Activated T-cell treated with anti-CD3 and anti-CD28 coated beads for 1 hour (primary cell): ENCODE results near the gene FAM107B.
"Not testable (repeated sequence)": the region's sequence is repeated elsewhere in the genome, so short reads cannot be mapped to it uniquely, and the experiment has no call there.

ENCODE experiments used
- DNase-seq: peaks from one replicate; pipeline ENCODE4 v3.0.0-alpha.2; 2020; ENCODE audit warnings: low read depth

Gene FAM107B

GRCh38 chr10:14601326-14601725, 173.4 kb downstream of the FAM107B start:
- no peak for DNase-seq

- DNase-seq, result no peak
Observed at GRCh38 chr10:14600065-14600464, 174.6 kb downstream of the FAM107B start.

- no peak for DNase-seq
Observed at GRCh38 chr10:14598809-14599764, 175.6 kb downstream of the FAM107B start.

GRCh38 chr10:14595526-14596182, 179.0 kb downstream of the FAM107B start:
- no peak for DNase-seq

- no peak for DNase-seq
Observed at GRCh38 chr10:14594878-14595525, 179.7 kb downstream of the FAM107B start.

- no peak for DNase-seq
Observed at GRCh38 chr10:14593806-14594205, 180.9 kb downstream of the FAM107B start.

- DNase-seq, result no peak
Observed at GRCh38 chr10:14592566-14592965, 182.1 kb downstream of the FAM107B start.

- no peak for DNase-seq
Observed at GRCh38 chr10:14592026-14592425, 182.7 kb downstream of the FAM107B start.

- not testable (repeated sequence) for DNase-seq
Observed at GRCh38 chr10:14588938-14589294, 185.8 kb downstream of the FAM107B start.

GRCh38 chr10:14588084-14588937, 186.4 kb downstream of the FAM107B start:
- DNase-seq, result no peak

GRCh38 chr10:14587540-14588083, 187.1 kb downstream of the FAM107B start:
- no peak for DNase-seq

GRCh38 chr10:14586901-14587300, 187.8 kb downstream of the FAM107B start:
- peak; percentile 49 for DNase-seq

- no peak for DNase-seq
Observed at GRCh38 chr10:14585287-14586193, 189.2 kb downstream of the FAM107B start.

- no peak for DNase-seq
Observed at GRCh38 chr10:14584661-14585060, 190.0 kb downstream of the FAM107B start.

- no peak for DNase-seq
Observed at GRCh38 chr10:14583967-14584366, 190.7 kb downstream of the FAM107B start.

GRCh38 chr10:14583252-14583651, 191.4 kb downstream of the FAM107B start:
- DNase-seq, result peak; percentile 60

GRCh38 chr10:14581553-14582321, 193.0 kb downstream of the FAM107B start:
- DNase-seq, result no peak

GRCh38 chr10:14580671-14581332, 193.9 kb downstream of the FAM107B start:
- DNase-seq, result no peak

GRCh38 chr10:14579405-14579804, 195.3 kb downstream of the FAM107B start:
- DNase-seq, result no peak
